Body of pancreas (tissue), 4 donors: Measurements from ENCODE around the gene USP17L19. TPM values are rescaled to one million over a fixed set of nuclear protein-coding genes. Genes with fewer than 3 reads are reported as not detected.
A peak's percentile ranks its signal among the peaks of the same experiment; 100 is the strongest.
"Not testable (repeated sequence)": the region's sequence is repeated elsewhere in the genome, so short reads cannot be mapped to it uniquely, and the experiment has no call there.

Experiments
- ATAC-seq: fragments of 150-250 bp; one replicate; pipeline ENCODE4 v1.9.1; 2016
- DNase-seq, 4 donors: peaks; one replicate each; pipeline ENCODE4 v3.0.0-alpha.2; 2019
- H3K27ac ChIP-seq, 4 donors: fragments of 200-600 bp; sonication (generic); 1 replicate in 3 of 4; 2 replicates in 1 of 4; pipeline versions ENCODE4 v1.5.1 to v1.6.1; 2016 to 2019; ENCODE audit warnings: mild to moderate bottlenecking in 1 of 4, mixed read lengths in 1 of 4, moderate library complexity in 1 of 4
- H3K27me3 ChIP-seq, 2 donors: fragments of 200-600 bp; sonication (generic); one replicate each; pipeline ENCODE4 v1.6.0; 2016; ENCODE audit warnings: mild to moderate bottlenecking in 1 of 2
- H3K36me3 ChIP-seq, 2 donors: fragments of 200-600 bp; sonication (generic); replicated peaks in 1 of 2; 2 replicates each; pipeline ENCODE4 v1.5.1; 2016; ENCODE audit warnings: low read depth in 2 of 2; ENCODE audit not compliant: insufficient read depth in 1 of 2
- H3K4me1 ChIP-seq: fragments of 200-600 bp; sonication (generic); one replicate; pipeline ENCODE4 v1.6.0; 2016
- H3K4me3 ChIP-seq, 2 donors: fragments of 200-600 bp; sonication (generic); 1 replicate in 1 of 2; 2 replicates in 1 of 2; pipeline ENCODE4 v1.5.1; 2016 to 2019
- H3K9me3 ChIP-seq, 3 donors: fragments of 200-600 bp; sonication (generic); 1 replicate in 2 of 3; 2 replicates in 1 of 3; pipeline ENCODE4 v1.5.1; 2016
- WGBS, 2 donors: methylation state at CpG; one replicate each; pipeline ENCODE4 v1.1.5; 2017; 5-methylcytosine and 5-hydroxymethylcytosine counted together
- intact Hi-C: fragments of 100-400 bp; cut with DNase I; formaldehyde crosslinking; loops from one replicate; pipeline ENCODE4 v1.15.1; 2023
- total RNA-seq, 2 donors: library from RNA; depleted of rRNA; stranded (reverse); fragments of >200 nt; gene quantifications; one replicate each; pipeline ENCODE4 v1.1.0, GENCODE V29; 2016

USP17L19 gene, protein sequence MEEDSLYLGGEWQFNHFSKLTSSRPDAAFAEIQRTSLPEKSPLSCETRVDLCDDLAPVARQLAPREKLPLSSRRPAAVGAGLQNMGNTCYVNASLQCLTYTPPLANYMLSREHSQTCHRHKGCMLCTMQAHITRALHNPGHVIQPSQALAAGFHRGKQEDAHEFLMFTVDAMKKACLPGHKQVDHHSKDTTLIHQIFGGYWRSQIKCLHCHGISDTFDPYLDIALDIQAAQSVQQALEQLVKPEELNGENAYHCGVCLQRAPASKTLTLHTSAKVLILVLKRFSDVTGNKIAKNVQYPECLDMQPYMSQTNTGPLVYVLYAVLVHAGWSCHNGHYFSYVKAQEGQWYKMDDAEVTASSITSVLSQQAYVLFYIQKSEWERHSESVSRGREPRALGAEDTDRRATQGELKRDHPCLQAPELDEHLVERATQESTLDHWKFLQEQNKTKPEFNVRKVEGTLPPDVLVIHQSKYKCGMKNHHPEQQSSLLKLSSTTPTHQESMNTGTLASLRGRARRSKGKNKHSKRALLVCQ
- total RNA-seq, result not detected

DNA sequence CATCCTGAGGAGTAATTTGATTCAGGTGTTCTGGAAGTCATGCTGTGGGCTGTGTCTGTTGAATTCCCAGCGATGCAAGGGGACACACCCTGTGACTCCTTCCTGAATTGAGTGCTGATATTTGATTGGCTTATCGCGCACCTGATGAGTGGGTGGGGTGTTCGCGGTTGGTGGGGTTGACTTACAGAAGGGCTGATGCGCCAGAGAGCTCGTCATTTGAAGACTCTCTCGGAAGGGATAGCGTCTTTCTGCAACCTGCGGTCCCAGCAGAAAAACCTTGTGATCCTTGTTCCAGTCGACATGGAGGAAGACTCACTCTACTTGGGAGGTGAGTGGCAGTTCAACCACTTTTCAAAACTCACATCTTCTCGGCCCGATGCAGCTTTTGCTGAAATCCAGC lies at the start of gene USP17L19:
TSS of gene USP17L19 (plus strand) at position 301 of the 400 bp plus-strand sequence. CDS start at position 301, 0 bp downstream.
- intact Hi-C loops, DNase-seq, H3K27ac ChIP-seq, H3K36me3 ChIP-seq, H3K9me3 ChIP-seq, H3K27me3 ChIP-seq, H3K4me3 ChIP-seq, ATAC-seq, H3K4me1 ChIP-seq: not testable (repeated sequence)
- WGBS, 2 donors, result no CpG with 5 or more reads among the region's 13 CpGs

DNA sequence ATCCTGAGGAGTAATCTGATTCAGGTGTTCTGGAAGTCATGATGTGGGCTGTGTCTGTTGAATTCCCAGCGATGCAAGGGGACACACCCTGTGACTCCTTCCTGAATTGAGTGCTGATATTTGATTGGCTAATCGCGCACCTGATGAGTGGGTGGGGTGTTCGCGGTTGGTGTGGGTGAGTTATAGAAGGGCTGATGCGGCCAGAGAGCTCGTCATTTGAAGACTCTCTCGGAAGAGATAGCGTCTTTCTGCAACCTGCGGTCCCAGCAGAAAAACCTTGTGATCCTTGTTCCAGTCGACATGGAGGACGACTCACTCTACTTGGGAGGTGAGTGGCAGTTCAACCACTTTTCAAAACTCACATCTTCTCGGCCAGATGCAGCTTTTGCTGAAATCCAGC lies 42.8 kb upstream of the USP17L19 start, which contains the start of gene USP17L10:
TSS of gene USP17L10 (plus strand) at position 301 of the 400 bp plus-strand sequence. CDS start at position 301, 0 bp downstream.
- not testable (repeated sequence) for H3K9me3 ChIP-seq, DNase-seq
- 43% methylated on average over 3 of the region's 13 CpGs; no CpG with 5 or more reads in 1 of the 2 donors for WGBS, 2 donors

DNA sequence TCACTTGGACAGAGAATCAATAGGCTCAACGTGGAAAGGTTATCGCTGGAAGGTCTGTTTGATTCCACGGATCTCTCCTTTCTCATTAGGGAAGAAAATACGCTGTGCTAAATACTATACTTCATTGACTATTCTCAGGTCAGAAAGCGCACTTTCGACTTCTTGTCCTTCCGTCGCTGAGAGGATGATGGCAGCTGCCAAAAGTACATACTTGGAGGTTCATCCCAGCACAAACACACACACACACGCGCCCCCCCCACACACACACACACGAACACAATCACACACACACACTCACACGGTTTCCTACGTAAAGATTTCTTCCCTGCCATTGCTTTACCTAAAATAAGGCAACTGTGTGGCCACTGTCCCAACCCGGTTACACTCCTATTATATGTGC lies 38.5 kb upstream of the USP17L19 start:
- intact Hi-C loops, H3K4me3 ChIP-seq, H3K27ac ChIP-seq, H3K36me3 ChIP-seq, H3K27me3 ChIP-seq, H3K9me3 ChIP-seq, ATAC-seq, H3K4me1 ChIP-seq: not testable (repeated sequence)
- peak in 1 of 4 donors; percentile 3 for DNase-seq
- WGBS, 2 donors, result 62 to 71% methylated on average over 10 of the region's 14 CpGs

More for the DNA sequence above, 42.8 kb upstream of the USP17L19 start, which contains the start of gene USP17L10:
- intact Hi-C loops, H3K27me3 ChIP-seq, H3K4me1 ChIP-seq, H3K4me3 ChIP-seq, H3K36me3 ChIP-seq, H3K27ac ChIP-seq, ATAC-seq: not testable (repeated sequence)

DNA sequence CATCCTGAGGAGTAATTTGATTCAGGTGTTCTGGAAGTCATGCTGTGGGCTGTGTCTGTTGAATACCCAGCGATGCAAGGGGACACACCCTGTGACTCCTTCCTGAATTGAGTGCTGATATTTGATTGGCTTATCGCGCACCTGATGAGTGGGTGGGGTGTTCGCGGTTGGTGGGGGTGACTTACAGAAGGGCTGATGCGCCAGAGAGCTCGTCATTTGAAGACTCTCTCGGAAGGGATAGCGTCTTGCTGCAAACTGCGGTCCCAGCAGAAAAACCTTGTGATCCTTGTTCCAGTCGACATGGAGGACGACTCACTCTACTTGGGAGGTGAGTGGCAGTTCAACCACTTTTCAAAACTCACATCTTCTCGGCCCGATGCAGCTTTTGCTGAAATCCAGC lies 38.1 kb upstream of the USP17L19 start, which contains the start of gene USP17L11:
TSS of gene USP17L11 (plus strand) at position 301 of the 400 bp plus-strand sequence. CDS start at position 301, 0 bp downstream.
- H3K36me3 ChIP-seq, H3K27ac ChIP-seq, DNase-seq, ATAC-seq, H3K27me3 ChIP-seq, H3K4me3 ChIP-seq, H3K9me3 ChIP-seq, intact Hi-C loops, H3K4me1 ChIP-seq: not testable (repeated sequence)
- WGBS, 2 donors, result no CpG with 5 or more reads among the region's 14 CpGs

DNA sequence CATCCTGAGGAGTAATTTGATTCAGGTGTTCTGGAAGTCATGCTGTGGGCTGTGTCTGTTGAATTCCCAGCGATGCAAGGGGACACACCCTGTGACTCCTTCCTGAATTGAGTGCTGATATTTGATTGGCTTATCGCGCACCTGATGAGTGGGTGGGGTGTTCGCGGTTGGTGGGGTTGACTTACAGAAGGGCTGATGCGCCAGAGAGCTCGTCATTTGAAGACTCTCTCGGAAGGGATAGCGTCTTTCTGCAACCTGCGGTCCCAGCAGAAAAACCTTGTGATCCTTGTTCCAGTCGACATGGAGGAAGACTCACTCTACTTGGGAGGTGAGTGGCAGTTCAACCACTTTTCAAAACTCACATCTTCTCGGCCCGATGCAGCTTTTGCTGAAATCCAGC lies 33.3 kb upstream of the USP17L19 start, which contains the start of gene USP17L12:
TSS of gene USP17L12 (plus strand) at position 301 of the 400 bp plus-strand sequence. CDS start at position 301, 0 bp downstream.
- H3K4me3 ChIP-seq, ATAC-seq, intact Hi-C loops, H3K36me3 ChIP-seq, H3K27me3 ChIP-seq, H3K9me3 ChIP-seq, H3K4me1 ChIP-seq, DNase-seq, H3K27ac ChIP-seq: not testable (repeated sequence)
- WGBS, 2 donors, result no CpG with 5 or more reads among the region's 13 CpGs

DNA sequence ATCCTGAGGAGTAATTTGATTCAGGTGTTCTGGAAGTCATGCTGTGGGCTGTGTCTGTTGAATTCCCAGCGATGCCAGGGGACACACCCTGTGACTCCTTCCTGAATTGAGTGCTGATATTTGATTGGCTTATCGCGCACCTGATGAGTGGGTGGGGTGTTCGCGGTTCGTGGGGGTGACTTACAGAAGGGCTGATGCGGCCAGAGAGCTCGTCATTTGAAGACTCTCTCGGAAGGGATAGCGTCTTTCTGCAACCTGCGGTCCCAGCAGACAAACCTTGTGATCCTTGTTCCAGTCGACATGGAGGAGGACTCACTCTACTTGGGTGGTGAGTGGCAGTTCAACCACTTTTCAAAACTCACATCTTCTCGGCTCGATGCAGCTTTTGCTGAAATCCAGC lies 28.6 kb upstream of the USP17L19 start, which contains the start of gene USP17L13:
TSS of gene USP17L13 (plus strand) at position 301 of the 400 bp plus-strand sequence. CDS start at position 301, 0 bp downstream.
- DNase-seq, intact Hi-C loops, H3K27me3 ChIP-seq, H3K4me1 ChIP-seq, H3K9me3 ChIP-seq, H3K36me3 ChIP-seq, ATAC-seq, H3K27ac ChIP-seq, H3K4me3 ChIP-seq: not testable (repeated sequence)
- no CpG with 5 or more reads among the region's 14 CpGs for WGBS, 2 donors

DNA sequence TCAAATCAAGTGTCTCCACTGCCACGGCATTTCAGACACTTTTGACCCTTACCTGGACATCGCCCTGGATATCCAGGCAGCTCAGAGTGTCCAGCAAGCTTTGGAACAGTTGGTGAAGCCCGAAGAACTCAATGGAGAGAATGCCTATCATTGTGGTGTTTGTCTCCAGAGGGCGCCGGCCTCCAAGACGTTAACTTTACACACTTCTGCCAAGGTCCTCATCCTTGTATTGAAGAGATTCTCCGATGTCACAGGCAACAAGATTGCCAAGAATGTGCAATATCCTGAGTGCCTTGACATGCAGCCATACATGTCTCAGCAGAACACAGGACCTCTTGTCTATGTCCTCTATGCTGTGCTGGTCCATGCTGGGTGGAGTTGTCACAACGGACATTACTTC lies 22.9 kb upstream of the USP17L19 start:
- intact Hi-C loops, H3K4me1 ChIP-seq, H3K4me3 ChIP-seq, ATAC-seq, H3K27ac ChIP-seq, H3K36me3 ChIP-seq, H3K27me3 ChIP-seq, H3K9me3 ChIP-seq: not testable (repeated sequence)
- 64% methylated on average over 5 of the region's 8 CpGs; no CpG with 5 or more reads in 1 of the 2 donors for WGBS, 2 donors
- DNase-seq, result peak in 1 of 4 donors; percentile 2

DNA sequence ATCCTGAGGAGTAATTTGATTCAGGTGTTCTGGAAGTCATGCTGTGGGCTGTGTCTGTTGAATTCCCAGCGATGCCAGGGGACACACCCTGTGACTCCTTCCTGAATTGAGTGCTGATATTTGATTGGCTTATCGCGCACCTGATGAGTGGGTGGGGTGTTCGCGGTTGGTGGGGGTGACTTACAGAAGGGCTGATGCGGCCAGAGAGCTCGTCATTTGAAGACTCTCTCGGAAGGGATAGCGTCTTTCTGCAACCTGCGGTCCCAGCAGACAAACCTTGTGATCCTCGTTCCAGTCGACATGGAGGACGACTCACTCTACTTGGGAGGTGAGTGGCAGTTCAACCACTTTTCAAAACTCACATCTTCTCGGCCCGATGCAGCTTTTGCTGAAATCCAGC lies 19.1 kb upstream of the USP17L19 start, which contains the start of gene USP17L15:
TSS of gene USP17L15 (plus strand) at position 301 of the 400 bp plus-strand sequence. CDS start at position 301, 0 bp downstream.
- ATAC-seq, H3K4me3 ChIP-seq, DNase-seq, intact Hi-C loops, H3K4me1 ChIP-seq, H3K27me3 ChIP-seq, H3K36me3 ChIP-seq, H3K27ac ChIP-seq, H3K9me3 ChIP-seq: not testable (repeated sequence)
- WGBS, 2 donors, result no CpG with 5 or more reads among the region's 15 CpGs

DNA sequence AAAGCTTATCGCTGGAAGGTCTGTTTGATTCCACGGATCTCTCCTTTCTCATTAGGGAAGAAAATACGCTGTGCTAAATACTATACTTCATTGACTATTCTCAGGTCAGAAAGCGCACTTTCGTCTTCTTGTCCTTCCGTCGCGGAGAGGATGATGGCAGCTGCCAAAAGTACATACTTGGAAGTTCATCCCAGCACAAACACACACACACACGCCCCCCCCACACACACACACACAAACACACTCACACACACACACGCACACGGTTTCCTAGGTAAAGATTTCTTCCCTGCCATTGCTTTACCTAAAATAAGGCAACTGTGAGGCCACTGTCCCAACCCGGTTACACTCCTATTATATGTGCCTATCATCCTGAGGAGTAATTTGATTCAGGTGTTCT lies 14.7 kb upstream of the USP17L19 start:
- H3K4me1 ChIP-seq, H3K27me3 ChIP-seq, H3K27ac ChIP-seq, ATAC-seq, H3K9me3 ChIP-seq, intact Hi-C loops, H3K36me3 ChIP-seq, H3K4me3 ChIP-seq: not testable (repeated sequence)
- WGBS, 2 donors, result no CpG with 5 or more reads among the region's 12 CpGs
- DNase-seq, result peak in 3 of 4 donors; percentile 5 to 12 (median 6)

DNA sequence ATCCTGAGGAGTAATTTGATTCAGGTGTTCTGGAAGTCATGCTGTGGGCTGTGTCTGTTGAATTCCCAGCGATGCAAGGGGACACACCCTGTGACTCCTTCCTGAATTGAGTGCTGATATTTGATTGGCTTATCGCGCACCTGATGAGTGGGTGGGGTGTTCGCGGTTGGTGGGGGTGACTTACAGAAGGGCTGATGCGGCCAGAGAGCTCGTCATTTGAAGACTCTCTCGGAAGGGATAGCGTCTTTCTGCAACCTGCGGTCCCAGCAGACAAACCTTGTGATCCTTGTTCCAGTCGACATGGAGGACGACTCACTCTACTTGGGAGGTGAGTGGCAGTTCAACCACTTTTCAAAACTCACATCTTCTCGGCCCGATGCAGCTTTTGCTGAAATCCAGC lies 9.6 kb upstream of the USP17L19 start, which contains the start of gene USP17L17:
TSS of gene USP17L17 (plus strand) at position 301 of the 400 bp plus-strand sequence. CDS start at position 301, 0 bp downstream.
- H3K4me1 ChIP-seq, H3K27me3 ChIP-seq, intact Hi-C loops, DNase-seq, ATAC-seq, H3K36me3 ChIP-seq, H3K27ac ChIP-seq, H3K4me3 ChIP-seq, H3K9me3 ChIP-seq: not testable (repeated sequence)
- WGBS, 2 donors, result 80 to 81% methylated on average over 7 to 14 of the region's 14 CpGs

DNA sequence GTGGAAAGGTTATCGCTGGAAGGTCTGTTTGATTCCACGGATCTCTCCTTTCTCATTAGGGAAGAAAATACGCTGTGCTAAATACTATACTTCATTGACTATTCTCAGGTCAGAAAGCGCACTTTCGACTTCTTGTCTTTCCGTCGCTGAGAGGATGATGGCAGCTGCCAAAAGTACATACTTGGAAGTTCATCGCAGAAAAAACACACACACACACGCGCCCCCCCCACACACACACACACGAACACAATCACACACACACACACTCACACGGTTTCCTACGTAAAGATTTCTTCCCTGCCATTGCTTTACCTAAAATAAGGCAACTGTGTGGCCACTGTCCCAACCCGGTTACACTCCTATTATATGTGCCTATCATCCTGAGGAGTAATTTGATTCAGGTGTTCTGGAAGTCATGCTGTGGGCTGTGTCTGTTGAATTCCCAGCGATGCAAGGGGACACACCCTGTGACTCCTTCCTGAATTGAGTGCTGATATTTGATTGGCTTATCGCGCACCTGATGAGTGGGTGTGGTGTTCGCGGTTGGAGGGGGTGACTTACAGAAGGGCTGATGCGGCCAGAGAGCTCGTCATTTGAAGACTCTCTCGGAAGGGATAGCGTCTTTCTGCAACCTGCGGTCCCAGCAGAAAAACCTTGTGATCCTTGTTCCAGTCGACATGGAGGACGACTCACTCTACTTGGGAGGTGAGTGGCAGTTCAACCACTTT lies 5.1 kb upstream of the USP17L19 start, which contains the start of gene USP17L18:
TSS of gene USP17L18 (plus strand) at position 678 of the 728 bp plus-strand sequence. CDS start at position 678, 0 bp downstream.
- ATAC-seq, H3K4me1 ChIP-seq, H3K9me3 ChIP-seq, H3K27me3 ChIP-seq, H3K27ac ChIP-seq, H3K4me3 ChIP-seq, intact Hi-C loops, H3K36me3 ChIP-seq: not testable (repeated sequence)
- 74 to 82% methylated on average over 10 to 11 of the region's 26 CpGs for WGBS, 2 donors
- DNase-seq, result peak; percentile 1 to 20 (median 6)
